Upper lobe of left lung (tissue), 6 donors: ENCODE data around the gene ANXA6. TPM values are rescaled to one million over a fixed set of nuclear protein-coding genes. Genes with fewer than 3 reads are reported as not detected.

Experiments
- ATAC-seq, 2 donors: fragments of 200-7000 bp; cut with Tn5 transposase; one replicate each; pipeline ENCODE4 v1.9.1; 2022; ENCODE audit warnings: mild to moderate bottlenecking in 2 of 2, moderate library complexity in 2 of 2; ENCODE audit not compliant: low FRiP score in 2 of 2
- DNase-seq, 2 donors: peaks; one replicate each; pipeline ENCODE4 v3.0.0-alpha.2; 2019 to 2020
- H3K27ac ChIP-seq, 4 donors: fragments of 200-600 bp; sonication (generic); one replicate each; pipeline ENCODE4 v1.5.1; 2016 to 2019
- H3K27me3 ChIP-seq, 4 donors: fragments of 200-600 bp; sonication (generic); one replicate each; pipeline ENCODE4 v1.5.1; 2017 to 2019
- H3K36me3 ChIP-seq, 4 donors: fragments of 200-600 bp; sonication (generic); one replicate each; pipeline ENCODE4 v1.5.1; 2016 to 2019
- H3K4me1 ChIP-seq, 4 donors: fragments of 200-600 bp; sonication (generic); one replicate each; pipeline ENCODE4 v1.5.1; 2018 to 2019
- H3K4me3 ChIP-seq, 4 donors: fragments of 200-600 bp; sonication (generic); one replicate each; pipeline ENCODE4 v1.5.1; 2017 to 2019; ENCODE audit warnings: mild to moderate bottlenecking in 2 of 4, moderate library complexity in 1 of 4
- H3K9me3 ChIP-seq, 4 donors: fragments of 200-600 bp; sonication (generic); one replicate each; pipeline ENCODE4 v1.5.1; 2018 to 2019
- CTCF ChIP-seq, 6 experiments: fragments of 450-650 bp in 4 of 6; fragments of 200-600 bp in 2 of 6; sonication (generic) in 2 of 6; IDR thresholded peaks; one replicate each; pipeline ENCODE4 v1.5.1; 2016 to 2019; ENCODE audit warnings: antibody characterized with exemption in 6 of 6
- EP300 ChIP-seq, 4 donors: sonication (generic); formaldehyde crosslinking; IDR thresholded peaks; one replicate each; pipeline ENCODE4 v1.5.1; 2017; ENCODE audit warnings: antibody characterized with exemption in 4 of 4, control low read depth in 2 of 4
- POLR2A ChIP-seq, 4 donors: fragments of 450-650 bp; IDR thresholded peaks; one replicate each; pipeline ENCODE4 v1.5.1; 2016 to 2017; ENCODE audit warnings: antibody characterized with exemption in 4 of 4, mild to moderate bottlenecking in 2 of 4
- POLR2AphosphoS5 ChIP-seq, 2 donors: sonication (generic); formaldehyde crosslinking; IDR thresholded peaks; one replicate each; pipeline ENCODE4 v1.5.1; 2017; ENCODE audit warnings: antibody characterized with exemption in 2 of 2
- WGBS, 2 donors: methylation state at CpG; one replicate each; pipeline ENCODE4 v1.1.5; 2017 to 2018; 5-methylcytosine and 5-hydroxymethylcytosine counted together
- total RNA-seq, 6 donors: library from RNA; depleted of rRNA in 4 of 6; stranded (reverse); fragments of >200 nt in 4 of 6; gene quantifications; one replicate each; pipeline versions ENCODE4 v1.1.0 to v1.2.1, GENCODE V29; 2016 to 2021
- donor health status: DM: no; HTN: no; CAD: no; lungs with moderate emphysema.
- donor health status: DM: no; HTN: yes; CAD: no; lungs with severe emphysema.

The ANXA6 gene
- total RNA-seq, 6 donors from 2014 or later = 68.5 to 176 (median 84.5) TPM

- 56 to 75% methylated on average over 10 to 16 of the region's 16 CpGs for WGBS, 2 donors
- peak overlapping the region in 2 of 4 donors; percentile 11 to 86 for H3K4me3 ChIP-seq
Measured at GRCh38 chr5:151078490-151079262, 78.9 kb downstream of the ANXA6 start.

GRCh38 chr5:151077967-151078366 is 79.6 kb downstream of the ANXA6 start:
- no peak overlapping the region for H3K4me3 ChIP-seq
- DNase-seq = no peak
- H3K9me3 ChIP-seq = no peaks in the 10 kb centered on the region
- H3K4me1 ChIP-seq = peaks cover 57 to 69% (median 65%) of the 10 kb centered on the region in 4 donors
- peak overlapping the region in 2 of 4 donors; percentile 98 to 99 for H3K27ac ChIP-seq
- TF ChIP-seq POLR2A (IDR thresholded peaks at IDR 0.05) = no peak
- no peak for TF ChIP-seq EP300 (IDR thresholded peaks at IDR 0.05)
- no peak for TF ChIP-seq POLR2AphosphoS5 (IDR thresholded peaks at IDR 0.05)
- TF ChIP-seq CTCF (IDR thresholded peaks at IDR 0.05) = no peak
- H3K27me3 ChIP-seq = no peaks in the 10 kb centered on the region
- no peaks in the 10 kb centered on the region for H3K36me3 ChIP-seq
- WGBS, 2 donors = 90 to 92% methylated on average over 3 of the region's 3 CpGs
- no peak for ATAC-seq

More at GRCh38 chr5:151078490-151079262, 78.9 kb downstream of the ANXA6 start:
- no peaks in the 10 kb centered on the region for H3K9me3 ChIP-seq
- H3K4me1 ChIP-seq = peaks cover 60 to 76% (median 71%) of the 10 kb centered on the region in 4 donors
- ATAC-seq = no peak
- peak overlapping the region in 2 of 4 donors; percentile 98 to 99 for H3K27ac ChIP-seq
- TF ChIP-seq POLR2A (IDR thresholded peaks at IDR 0.05) (no peak), CTCF (IDR thresholded peaks at IDR 0.05) (no peak), POLR2AphosphoS5 (IDR thresholded peaks at IDR 0.05) (no peak), EP300 (IDR thresholded peaks at IDR 0.05) (no peak)
- no peaks in the 10 kb centered on the region for H3K27me3 ChIP-seq
- DNase-seq = no peak
- H3K36me3 ChIP-seq = no peaks in the 10 kb centered on the region

GRCh38 chr5:151077419-151077818 is 80.2 kb downstream of the ANXA6 start:
- peak overlapping the region in 1 of 4 donors; percentile 99 for H3K27ac ChIP-seq
- no peak overlapping the region for H3K4me3 ChIP-seq
- H3K9me3 ChIP-seq = no peaks in the 10 kb centered on the region
- TF ChIP-seq EP300 (IDR thresholded peaks at IDR 0.05) (no peak), POLR2A (IDR thresholded peaks at IDR 0.05) (no peak), CTCF (IDR thresholded peaks at IDR 0.05) (no peak), POLR2AphosphoS5 (IDR thresholded peaks at IDR 0.05) (no peak)
- H3K36me3 ChIP-seq = no peaks in the 10 kb centered on the region
- H3K27me3 ChIP-seq = no peaks in the 10 kb centered on the region
- ATAC-seq = no peak
- no peak for DNase-seq
- WGBS, 2 donors = 92 to 97% methylated on average over 5 to 9 of the region's 9 CpGs
- peaks cover 57 to 69% (median 65%) of the 10 kb centered on the region in 4 donors for H3K4me1 ChIP-seq

- Histone ChIP-seq H3K4me1 (peaks cover 59 to 69% (median 66%) of the 10 kb centered on the region in 4 donors), H3K27ac (peak overlapping the region; percentile 59 to 69 (median 66))
- 88 to 92% methylated on average over 6 of the region's 6 CpGs for WGBS, 2 donors
Measured at GRCh38 chr5:151076616-151077015, 81.0 kb downstream of the ANXA6 start.

More at GRCh38 chr5:151076616-151077015, 81.0 kb downstream of the ANXA6 start:
- Histone ChIP-seq H3K27me3 (no peaks in the 10 kb centered on the region), H3K36me3 (peaks cover 0 to under 1% (median 0%) of the 10 kb centered on the region in 4 donors), H3K9me3 (no peaks in the 10 kb centered on the region), H3K4me3 (no peak overlapping the region)
- TF ChIP-seq EP300 (IDR thresholded peaks at IDR 0.05) (no peak), POLR2AphosphoS5 (IDR thresholded peaks at IDR 0.05) (no peak), POLR2A (IDR thresholded peaks at IDR 0.05) (no peak), CTCF (IDR thresholded peaks at IDR 0.05) (no peak)
- no peak for DNase-seq
- ATAC-seq = no peak
